ENCODE measurements around the gene USP5.
"Not testable (repeated sequence)": the region's sequence is repeated elsewhere in the genome, so short reads cannot be mapped to it uniquely, and the experiment has no call there.

USP5 gene

DNA sequence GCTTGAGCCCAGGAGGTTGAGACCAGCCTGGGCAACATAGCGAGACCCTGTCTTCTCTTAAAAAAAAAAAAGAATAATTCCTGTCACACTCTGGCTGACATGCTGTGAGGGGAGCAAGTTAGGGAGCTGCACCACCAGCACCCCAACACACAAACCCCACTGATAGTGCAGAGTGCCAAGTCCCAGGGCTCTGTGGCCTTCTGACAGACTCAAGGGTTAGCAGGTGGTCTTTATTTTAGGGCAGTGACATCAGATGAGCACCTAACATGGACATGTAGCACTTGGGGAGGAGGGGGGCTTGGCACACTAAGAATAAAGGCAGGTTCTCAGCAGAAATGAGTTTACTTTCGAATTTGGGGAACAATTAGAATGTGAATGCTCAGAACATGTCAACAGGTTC, 6.8 kb downstream of the USP5 start:
- TF ChIP-seq CTCF (IDR thresholded peaks at IDR 0.05; ENCODE audit: low read depth, low read length, missing control alignments), result no peak
- no peak overlapping the region for H3K4me3 ChIP-seq (ENCODE audit: low read depth, low read length)
- DNase-seq (ENCODE audit: low read depth), result no peak

- no peak for TF ChIP-seq CTCF (IDR thresholded peaks at IDR 0.05; ENCODE audit: low read depth, low read length, missing control alignments)
- no peak overlapping the region for H3K4me3 ChIP-seq (ENCODE audit: low read depth, low read length)
- no peak for DNase-seq (ENCODE audit: low read depth)
Measured at GRCh38 chr12:6860116-6860515, 8.2 kb downstream of the USP5 start.

GRCh38 chr12:6860942-6861341, 9.0 kb downstream of the USP5 start:
- H3K4me3 ChIP-seq (ENCODE audit: low read depth, low read length), result no peak overlapping the region
- DNase-seq (ENCODE audit: low read depth), result no peak
- TF ChIP-seq CTCF (IDR thresholded peaks at IDR 0.05; ENCODE audit: low read depth, low read length, missing control alignments), result no peak

- no peak for TF ChIP-seq CTCF (IDR thresholded peaks at IDR 0.05; ENCODE audit: low read depth, low read length, missing control alignments)
- no peak for DNase-seq (ENCODE audit: low read depth)
- H3K4me3 ChIP-seq (ENCODE audit: low read depth, low read length), result no peak overlapping the region
Measured at GRCh38 chr12:6861391-6861790, 9.4 kb downstream of the USP5 start.

- no peak for DNase-seq (ENCODE audit: low read depth)
- H3K4me3 ChIP-seq (ENCODE audit: low read depth, low read length), result no peak overlapping the region
- TF ChIP-seq CTCF (IDR thresholded peaks at IDR 0.05; ENCODE audit: low read depth, low read length, missing control alignments), result no peak
Measured at GRCh38 chr12:6863033-6863432, 11.1 kb downstream of the USP5 start.

DNA sequence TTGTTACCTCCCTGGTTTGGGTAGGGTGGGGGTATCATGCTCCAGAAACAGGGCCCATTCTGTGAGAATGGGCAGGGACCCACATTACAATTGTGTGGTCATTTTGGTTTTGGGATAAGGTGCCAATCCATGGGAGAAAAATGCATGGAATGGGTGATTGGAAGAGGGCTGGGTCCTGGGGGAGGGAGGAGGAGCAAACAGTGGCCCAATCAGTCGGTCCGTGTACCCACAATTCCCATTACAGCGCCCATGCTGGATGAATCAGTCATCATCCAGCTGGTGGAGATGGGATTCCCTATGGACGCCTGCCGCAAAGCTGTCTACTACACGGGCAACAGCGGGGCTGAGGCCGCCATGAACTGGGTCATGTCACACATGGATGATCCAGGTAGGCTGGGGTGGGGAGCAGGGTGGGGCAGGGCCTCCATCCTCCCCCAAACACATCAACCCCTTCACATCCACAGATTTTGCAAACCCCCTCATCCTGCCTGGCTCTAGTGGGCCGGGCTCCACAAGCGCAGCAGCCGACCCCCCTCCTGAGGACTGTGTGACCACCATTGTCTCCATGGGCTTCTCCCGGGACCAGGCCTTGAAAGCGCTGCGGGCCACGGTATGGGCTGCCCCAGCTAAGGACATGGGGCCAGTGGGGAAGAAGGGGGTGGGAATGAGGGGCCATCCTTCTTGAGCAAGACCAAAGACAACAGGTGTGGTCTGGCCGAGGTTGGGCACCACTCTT, 11.8 kb downstream of the USP5 start:
- H3K4me3 ChIP-seq (ENCODE audit: low read depth, low read length), result no peak overlapping the region
- DNase-seq (ENCODE audit: low read depth), result no peak
- TF ChIP-seq CTCF (IDR thresholded peaks at IDR 0.05; ENCODE audit: low read depth, low read length, missing control alignments), result no peak

GRCh38 chr12:6865307-6865706, 13.4 kb downstream of the USP5 start:
- not testable (repeated sequence) for DNase-seq (ENCODE audit: low read depth); H3K4me3 ChIP-seq (ENCODE audit: low read depth, low read length)

Measured in GM12864 (cell line).